AG04449 (cell line): Measurements from ENCODE around the gene ITGA8.
A peak's percentile ranks its signal among the peaks of the same experiment; 100 is the strongest.
"Not testable (repeated sequence)": the region's sequence is repeated elsewhere in the genome, so short reads cannot be mapped to it uniquely, and the experiment has no call there.

Experiments
- CTCF ChIA-PET: fragments of 350-600 bp; formaldehyde crosslinking; extraction: SDS; loops from one replicate; lab custom pipeline; 2021; ENCODE audit warnings: antibody characterized with exemption; lab: Yijun Ruan, JAX
- POLR2A ChIA-PET: fragments of 400-600, 350-600 bp; formaldehyde crosslinking; extraction: SDS; loops from one replicate; lab custom pipeline; 2020; ENCODE audit warnings: antibody characterized with exemption, inconsistent platforms; lab: Yijun Ruan, JAX
- DNase-seq: peaks from one replicate; pipeline ENCODE4 v3.0.0-alpha.2; 2010; ENCODE audit warnings: low read depth, low spot score
- H3K4me3 ChIP-seq: 2 replicates; pipeline ENCODE4 v1.5.1; 2011; ENCODE audit warnings: low read depth, mild to moderate bottlenecking, control low read depth, low read length
- TF ChIP-seq, protein P1 (sequence below): IDR thresholded peaks from one replicate; pipeline ENCODE4 v1.5.1; 2011; ENCODE audit warnings: mild to moderate bottlenecking, moderate library complexity, low read length, control low read depth, inconsistent platforms; ENCODE audit not compliant: insufficient read depth; ENCODE audit errors: missing control alignments

Gene ITGA8

DNA sequence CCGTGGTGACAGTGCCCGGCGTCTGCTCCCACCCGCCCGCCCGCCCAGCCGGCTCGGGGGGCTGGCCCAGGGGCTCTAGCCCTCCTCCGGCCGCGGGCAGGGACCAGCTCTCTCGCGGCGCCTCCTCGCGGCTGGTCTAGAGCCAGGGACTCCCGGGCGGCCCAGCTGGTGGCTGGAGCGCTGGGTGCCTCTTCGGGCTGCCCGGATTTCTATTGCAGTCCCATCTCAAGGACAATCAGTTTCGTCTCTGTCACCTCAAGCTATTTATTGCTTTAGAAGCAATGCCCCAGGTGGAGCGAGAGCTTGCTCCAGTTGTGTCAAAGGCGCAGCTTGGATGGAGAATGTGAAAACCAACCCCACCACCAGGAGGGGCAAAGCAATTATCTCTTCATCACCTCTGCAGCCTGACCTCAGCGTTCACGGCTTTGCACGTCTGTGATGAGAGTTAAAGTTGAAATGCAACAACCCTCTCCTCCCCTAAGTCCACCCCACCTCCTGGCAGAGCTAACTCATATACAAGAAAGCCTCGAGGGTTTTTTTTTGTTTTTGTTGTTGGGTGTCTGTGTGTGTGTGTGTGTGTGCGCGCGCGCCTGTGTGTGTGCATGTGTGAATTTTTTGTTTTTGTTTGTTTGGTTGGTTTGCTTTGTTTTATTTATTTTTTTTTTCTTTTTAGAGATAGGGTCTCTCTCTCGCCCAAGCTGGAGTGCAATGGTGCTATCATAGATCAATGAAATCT is at the start of gene ITGA8:
Gene ITGA8 (minus strand): TSS at position 24 of the 736 bp plus-strand sequence. CDS start 151 bp downstream, outside the sequence.
- DNase-seq = no peak
- H3K4me3 ChIP-seq = peak within 1 kb of the TSS; percentile 55
- POLR2A ChIA-PET = no interaction called here
- TF ChIP-seq, protein P1, sequence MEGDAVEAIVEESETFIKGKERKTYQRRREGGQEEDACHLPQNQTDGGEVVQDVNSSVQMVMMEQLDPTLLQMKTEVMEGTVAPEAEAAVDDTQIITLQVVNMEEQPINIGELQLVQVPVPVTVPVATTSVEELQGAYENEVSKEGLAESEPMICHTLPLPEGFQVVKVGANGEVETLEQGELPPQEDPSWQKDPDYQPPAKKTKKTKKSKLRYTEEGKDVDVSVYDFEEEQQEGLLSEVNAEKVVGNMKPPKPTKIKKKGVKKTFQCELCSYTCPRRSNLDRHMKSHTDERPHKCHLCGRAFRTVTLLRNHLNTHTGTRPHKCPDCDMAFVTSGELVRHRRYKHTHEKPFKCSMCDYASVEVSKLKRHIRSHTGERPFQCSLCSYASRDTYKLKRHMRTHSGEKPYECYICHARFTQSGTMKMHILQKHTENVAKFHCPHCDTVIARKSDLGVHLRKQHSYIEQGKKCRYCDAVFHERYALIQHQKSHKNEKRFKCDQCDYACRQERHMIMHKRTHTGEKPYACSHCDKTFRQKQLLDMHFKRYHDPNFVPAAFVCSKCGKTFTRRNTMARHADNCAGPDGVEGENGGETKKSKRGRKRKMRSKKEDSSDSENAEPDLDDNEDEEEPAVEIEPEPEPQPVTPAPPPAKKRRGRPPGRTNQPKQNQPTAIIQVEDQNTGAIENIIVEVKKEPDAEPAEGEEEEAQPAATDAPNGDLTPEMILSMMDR = peak; percentile 69
- CTCF ChIA-PET = interaction anchor here (0.7 to 24.4 kb wide), 38 partner anchors 9 to 324 kb away, joined by 3 to 569 read pairs (median 4); no protein-coding TSS in a partner anchor

- TF ChIP-seq, protein P1 = no peak
- no peak for DNase-seq
- no peak overlapping the region for H3K4me3 ChIP-seq
- ChIA-PET CTCF (no interaction called here), POLR2A (no interaction called here)
Measured at GRCh38 chr10:15764892-15765454, 45.3 kb upstream of the ITGA8 start.

- DNase-seq = no peak
- no peak overlapping the region for H3K4me3 ChIP-seq
- ChIA-PET CTCF (no interaction called here), POLR2A (no interaction called here)
- TF ChIP-seq, protein P1 = no peak
Measured at GRCh38 chr10:15763006-15763405, 43.3 kb upstream of the ITGA8 start.

GRCh38 chr10:15762239-15762638 is 42.5 kb upstream of the ITGA8 start:
- DNase-seq, H3K4me3 ChIP-seq, POLR2A ChIA-PET, CTCF ChIA-PET: not testable (repeated sequence)

DNA sequence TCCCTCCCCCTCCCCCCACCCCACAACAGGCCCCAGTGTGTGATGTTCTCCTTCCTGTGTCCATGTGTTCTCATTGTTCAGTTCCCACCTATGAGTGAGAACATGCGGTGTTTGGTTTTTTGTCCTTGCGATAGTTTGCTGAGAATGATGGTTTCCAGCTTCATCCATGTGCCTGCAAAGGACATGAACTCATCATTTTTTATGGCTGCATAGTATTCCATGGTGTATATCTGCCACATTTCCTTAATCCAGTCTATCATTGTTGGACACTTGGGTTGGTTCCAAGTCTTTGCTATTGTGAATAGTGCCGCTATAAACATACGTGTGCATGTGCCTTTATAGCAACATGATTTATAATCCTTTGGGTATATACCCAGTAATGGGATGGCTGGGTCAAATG is 41.5 kb upstream of the ITGA8 start:
- CTCF ChIA-PET, H3K4me3 ChIP-seq, POLR2A ChIA-PET, DNase-seq: not testable (repeated sequence)

- CTCF ChIA-PET = no interaction called here
- POLR2A ChIA-PET = no interaction called here
- no peak overlapping the region for H3K4me3 ChIP-seq
- TF ChIP-seq, protein P1 = no peak
- no peak for DNase-seq
Measured at GRCh38 chr10:15760681-15761080, 41.0 kb upstream of the ITGA8 start.

- ChIA-PET CTCF (interaction anchor here (1.0 kb wide), 1 partner anchor 174 kb away, joined by 3 read pairs; no protein-coding TSS in a partner anchor), POLR2A (no interaction called here)
- H3K4me3 ChIP-seq = no peak overlapping the region
- DNase-seq = no peak
- TF ChIP-seq, protein P1 = no peak
Measured at GRCh38 chr10:15759265-15759664, 39.5 kb upstream of the ITGA8 start.
